OCI-LY3 (cell line): ENCODE results near the gene C1orf141.

ENCODE experiments used
- CTCF ChIP-seq: fragments of 200-600, 300-600 bp; sonication (generic); IDR thresholded peaks from 2 replicates; pipeline ENCODE4 v1.5.1; 2014; ENCODE audit warnings: antibody characterized with exemption, low read length, low read depth
- EZH2phosphoT487 ChIP-seq: fragments of 200-600 bp; shearing (Covaris generic); IDR thresholded peaks from 2 replicates; pipeline ENCODE4 v1.6.1; 2018; ENCODE audit warnings: antibody characterized with exemption, mixed run types, low read depth

- TF ChIP-seq CTCF (no peak), EZH2phosphoT487 (no peak)
These were observed 24.4 kb downstream of the C1orf141 start for GRCh38 chr1:67110352-67110751.
